Stimulated activated CD4-positive, alpha-beta T cell treated with anti-CD3 and anti-CD28 coated beads, Interleukin-1b, Interleukin-23, amount 100 ng/mL, for 1 hour (primary cell): Measurements from ENCODE around the gene MYBL2.
A peak's percentile ranks its signal among the peaks of the same experiment; 100 is the strongest.

Experiments
- DNase-seq, 2 donors: peaks; one replicate each; pipeline ENCODE4 v3.0.0-alpha.2; 2020; ENCODE audit warnings: low read depth in 2 of 2

MYBL2 gene

GRCh38 chr20:43722153-43722505 is 55.2 kb downstream of the MYBL2 start:
- DNase-seq = peak in 1 of 2 donors; percentile 30

GRCh38 chr20:43723186-43723585 is 56.3 kb downstream of the MYBL2 start:
- DNase-seq = no peak

GRCh38 chr20:43723735-43724134 is 56.8 kb downstream of the MYBL2 start:
- no peak for DNase-seq

GRCh38 chr20:43724383-43724782 is 57.5 kb downstream of the MYBL2 start:
- no peak for DNase-seq

GRCh38 chr20:43725666-43726065 is 58.8 kb downstream of the MYBL2 start:
- DNase-seq = no peak

- DNase-seq = no peak
These were observed 59.4 kb downstream of the MYBL2 start for GRCh38 chr20:43726333-43726732.

GRCh38 chr20:43726811-43727338 is 60.0 kb downstream of the MYBL2 start, which contains the start of gene GTSF1L:
TSS of gene GTSF1L (minus strand) at chr20:43727002. CDS start at chr20:43726694, 308 bp downstream.
- DNase-seq = no peak

GRCh38 chr20:43727980-43728590 is 61.2 kb downstream of the MYBL2 start:
- no peak for DNase-seq

- no peak for DNase-seq
These were observed 61.9 kb downstream of the MYBL2 start for GRCh38 chr20:43728686-43729255.

GRCh38 chr20:43731469-43731868 is 64.6 kb downstream of the MYBL2 start:
- no peak for DNase-seq

GRCh38 chr20:43731927-43732326 is 65.0 kb downstream of the MYBL2 start:
- no peak for DNase-seq

- DNase-seq = no peak
These were observed 69.8 kb downstream of the MYBL2 start for GRCh38 chr20:43736588-43737158.

- DNase-seq = no peak
These were observed 71.0 kb downstream of the MYBL2 start for GRCh38 chr20:43737925-43738324.

GRCh38 chr20:43739148-43739749 is 72.3 kb downstream of the MYBL2 start:
- DNase-seq = no peak

- DNase-seq = no peak
These were observed 73.7 kb downstream of the MYBL2 start for GRCh38 chr20:43740642-43741041.

GRCh38 chr20:43744151-43744611 is 77.3 kb downstream of the MYBL2 start:
- DNase-seq = no peak

- no peak for DNase-seq
These were observed 78.2 kb downstream of the MYBL2 start for GRCh38 chr20:43744966-43745730.

GRCh38 chr20:43746344-43747137 is 79.6 kb downstream of the MYBL2 start:
- no peak for DNase-seq

- no peak for DNase-seq
These were observed 81.4 kb downstream of the MYBL2 start for GRCh38 chr20:43748274-43748673.

GRCh38 chr20:43749734-43750294 is 82.9 kb downstream of the MYBL2 start:
- DNase-seq = peak; percentile 57 to 85

- DNase-seq = no peak
These were observed 83.9 kb downstream of the MYBL2 start for GRCh38 chr20:43750774-43751166.
